Adrenal gland (tissue), 12 donors: ENCODE results near the gene C10orf67. TPM values are rescaled to one million over a fixed set of nuclear protein-coding genes. Genes with fewer than 3 reads are reported as not detected.

ENCODE experiments used
- DNase-seq, 7 donors: peaks; one replicate each; pipeline ENCODE4 v3.0.0-alpha.2; 2019 to 2020
- H3K27ac ChIP-seq, 5 donors: fragments of 200-600 bp; sonication (generic) in 4 of 5; 1 replicate in 3 of 5; 2 replicates in 2 of 5; pipeline versions ENCODE4 v1.5.1 to v1.8.0; 2016 to 2020; ENCODE audit warnings: mild to moderate bottlenecking in 1 of 5
- H3K27me3 ChIP-seq: fragments of 200-600 bp; 2 replicates; pipeline ENCODE4 v1.8.0; 2021
- H3K36me3 ChIP-seq, 2 donors: fragments of 200-600 bp; replicated peaks in 1 of 2; 1 replicate in 1 of 2; 2 replicates in 1 of 2; pipeline versions ENCODE4 v1.5.1 to v1.8.0; 2018 to 2022
- H3K4me1 ChIP-seq, 2 donors: fragments of 200-600 bp; replicated peaks in 1 of 2; 1 replicate in 1 of 2; 2 replicates in 1 of 2; pipeline versions ENCODE4 v1.5.1 to v1.8.0; 2018 to 2021
- H3K4me3 ChIP-seq, 4 donors: fragments of 200-600 bp; sonication (generic) in 3 of 4; one replicate each; pipeline ENCODE4 v1.5.1; 2016 to 2018
- H3K9me3 ChIP-seq, 3 donors: fragments of 200-600 bp; sonication (generic) in 1 of 3; replicated peaks in 1 of 3; 1 replicate in 2 of 3; 2 replicates in 1 of 3; pipeline versions ENCODE4 v1.5.1 to v1.8.0; 2016 to 2021
- CTCF ChIP-seq, 6 experiments: fragments of 450-650 bp in 4 of 6; fragments of 200-600 bp in 2 of 6; sonication (generic) in 1 of 6; IDR thresholded peaks; 1 replicate in 5 of 6; 2 replicates in 1 of 6; pipeline versions ENCODE4 v1.5.1 to v1.8.0; 2016 to 2021; ENCODE audit warnings: antibody characterized with exemption in 6 of 6, mild to moderate bottlenecking in 2 of 6, moderate library complexity in 1 of 6
- POLR2A ChIP-seq, 2 donors: fragments of 450-650 bp; IDR thresholded peaks; one replicate each; pipeline ENCODE4 v1.6.1; 2017; ENCODE audit warnings: antibody characterized with exemption in 2 of 2, mild to moderate bottlenecking in 2 of 2, moderate library complexity in 1 of 2
- WGBS, 4 donors: extraction: QIAGEN DNeasy Blood & Tissue Kit in 2 of 4; methylation state at CpG; one replicate each; pipeline versions ENCODE4 v1.1.5 to v1.1.7; 2013 to 2017; 5-methylcytosine and 5-hydroxymethylcytosine counted together
- intact Hi-C, 2 donors: fragments of 100-400 bp; cut with DNase I; formaldehyde crosslinking; loops; one replicate each; pipeline versions ENCODE4 v1.14.1 to v1.15.0; 2022 to 2023
- polyA plus RNA-seq, 3 donors: library from polyadenylated mRNA; stranded (reverse); fragments of 200-250 nt in 2 of 3; fragments of 350-450 nt in 1 of 3; fragmentation: Illumina TruSeq in 1 of 3; extraction: RNeasy Lipid Tissue Mini Kit (QIAGEN cat#74804) in 1 of 3; gene quantifications; one replicate each; pipeline ENCODE4 v1.2.3, GENCODE V29; 2013 to 2014
- total RNA-seq, 9 donors: library from RNA; depleted of rRNA in 4 of 9; stranded (reverse); fragments of >200 nt in 4 of 9; fragments of 120-200 nt in 1 of 9; fragmentation: NEBNext Ultra II Directional in 1 of 9; extraction: Animal tissue kit (Norgen Biotek cat#: 25700) in 1 of 9; gene quantifications; one replicate each; pipeline versions ENCODE4 v1.1.0 to v1.2.4, GENCODE V29; 2013 to 2023
- donor health status: healthy with polysubstance abuse.
- donor health status: Bipolar disorder and iron deficiency.
- donor health status: DM: yes; HTN: yes; CAD: no.
- donor health status: DM: no; HTN: no; CAD: no.
- donor health status: DM: no; HTN: no; CAD: no.
- donor health status: DM: yes; HTN: yes; CAD: no.

C10orf67 gene
- total and polyA plus RNA-seq, 12 donors = 0.03 to 0.50 (median 0.18) TPM; not detected in 6

DNA sequence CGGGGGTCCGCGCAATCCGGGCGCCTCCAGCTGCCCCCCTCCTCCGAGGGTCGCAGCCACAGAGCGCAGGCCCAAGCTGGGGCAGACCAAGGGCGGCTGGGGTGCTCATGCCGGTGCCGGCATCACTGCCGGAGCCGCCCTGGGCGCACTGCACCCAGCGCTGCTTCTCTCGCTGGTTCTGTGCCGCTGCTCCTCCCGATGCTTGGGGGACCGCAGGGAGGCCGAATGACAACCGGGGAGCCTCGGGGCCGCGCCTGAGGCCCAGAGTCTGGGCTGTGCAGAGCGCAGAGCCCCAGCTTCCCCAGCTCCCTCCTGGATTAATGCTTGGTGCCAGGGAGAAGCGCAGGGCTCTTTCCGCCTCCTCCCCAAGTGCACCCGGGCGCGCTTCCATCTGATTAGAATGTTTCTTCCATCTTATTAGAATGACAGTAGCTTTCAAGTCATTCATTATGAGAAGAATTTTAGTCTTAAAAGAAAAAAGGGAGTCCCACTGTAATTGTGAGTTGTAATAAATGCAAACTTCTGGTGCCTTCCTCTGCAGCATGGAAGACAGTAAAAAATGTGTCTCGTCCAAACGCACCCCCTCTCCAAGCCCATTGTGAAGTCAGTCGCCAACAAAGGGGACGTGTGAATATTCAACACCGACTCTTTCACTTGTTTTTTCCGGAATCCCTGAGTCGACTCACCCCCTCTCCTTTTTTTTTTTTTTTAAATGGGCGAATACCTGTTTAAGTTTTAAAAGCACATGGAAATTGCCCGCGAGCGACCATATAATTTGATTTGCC, 172.0 kb downstream of the C10orf67 start:
- intact Hi-C loops = no loop called here
- H3K4me3 ChIP-seq = no peak overlapping the region
- 1 to 7% (median 2%) methylated on average over 22 to 41 of the region's 41 CpGs for WGBS, 4 donors
- H3K36me3 ChIP-seq = no peaks in the 10 kb centered on the region
- H3K4me1 ChIP-seq = peaks cover 0 to 7% of the 10 kb centered on the region in 2 donors
- no peak for DNase-seq
- no peaks in the 10 kb centered on the region for H3K9me3 ChIP-seq
- TF ChIP-seq POLR2A (IDR thresholded peaks at IDR 0.05) = no peak
- no peak overlapping the region for H3K27ac ChIP-seq
- peaks cover 63% of the 10 kb centered on the region for H3K27me3 ChIP-seq

DNA sequence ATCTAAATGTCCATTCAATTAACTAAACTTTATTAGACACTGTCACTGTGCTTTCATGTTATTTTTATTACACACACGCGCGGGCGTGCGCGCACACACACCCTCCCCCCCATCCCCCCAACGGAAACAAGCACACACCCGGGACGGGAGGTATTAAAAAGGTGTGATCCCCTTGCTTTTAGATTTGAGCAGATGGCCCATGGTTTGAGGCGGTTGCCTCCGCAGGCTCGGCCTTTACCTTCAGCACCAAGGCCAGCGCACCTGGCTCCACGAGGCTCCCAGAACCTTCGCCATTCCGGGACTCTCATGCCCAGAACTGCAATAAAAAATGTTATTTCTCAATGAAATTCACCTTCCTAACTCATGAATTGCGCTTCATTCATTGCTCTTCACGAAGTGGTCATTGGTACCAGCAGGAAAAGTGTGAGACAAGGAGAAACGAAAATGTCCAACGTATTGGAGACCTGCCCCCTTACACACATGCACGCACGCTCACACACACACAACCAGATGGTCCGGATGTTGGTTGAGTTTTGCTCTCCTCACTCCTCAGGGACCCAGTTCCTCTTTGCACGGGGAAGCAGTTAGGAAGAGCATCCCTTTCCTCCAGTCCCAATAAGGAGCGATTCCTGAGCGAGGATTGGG, 173.2 kb downstream of the C10orf67 start:
- intact Hi-C loops = no loop called here

DNA sequence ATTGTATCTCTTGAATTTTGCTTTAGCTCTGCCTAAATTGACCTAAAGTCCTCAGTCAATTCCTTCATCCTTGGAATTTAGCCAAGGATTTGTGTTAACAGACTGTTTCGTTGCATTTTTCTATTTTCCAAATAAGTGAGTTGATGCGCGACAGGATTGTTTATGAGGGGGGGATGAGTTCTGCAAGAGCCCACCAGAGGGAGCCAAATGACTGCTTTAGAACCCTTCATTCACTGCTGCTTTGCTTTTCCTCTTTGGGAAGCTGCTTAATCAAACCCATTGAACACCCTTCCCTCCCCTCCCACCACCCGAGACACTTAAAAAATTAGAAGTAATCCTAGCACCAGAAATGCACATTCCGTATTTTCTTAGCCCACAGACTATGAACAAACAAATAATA, 186.2 kb downstream of the C10orf67 start:
- Histone ChIP-seq H3K36me3 (no peaks in the 10 kb centered on the region), H3K4me1 (peaks cover 0 to 7% of the 10 kb centered on the region in 2 donors), H3K4me3 (no peak overlapping the region), H3K27me3 (no peaks in the 10 kb centered on the region), H3K27ac (no peak overlapping the region), H3K9me3 (no peaks in the 10 kb centered on the region)
- TF ChIP-seq CTCF (IDR thresholded peaks at IDR 0.05) = peak; percentile 58 to 80 (median 77)
- no peak for TF ChIP-seq POLR2A (IDR thresholded peaks at IDR 0.05)
- 1 to 5% (median 3%) methylated on average over 5 of the region's 5 CpGs for WGBS, 4 donors
- peak in 6 of 7 donors; percentile 41 to 72 (median 52) for DNase-seq
- intact Hi-C loops = no loop called here

More for the DNA sequence above, 173.2 kb downstream of the C10orf67 start:
- Histone ChIP-seq H3K36me3 (no peaks in the 10 kb centered on the region), H3K4me1 (peaks cover 0 to 7% of the 10 kb centered on the region in 2 donors), H3K27ac (no peak overlapping the region), H3K27me3 (peaks cover 61% of the 10 kb centered on the region), H3K9me3 (no peaks in the 10 kb centered on the region), H3K4me3 (no peak overlapping the region)
- WGBS, 4 donors = 10 to 12% (median 11%) methylated on average over 25 to 26 of the region's 26 CpGs
- DNase-seq = peak in 5 of 7 donors; percentile 15 to 32 (median 26)
- TF ChIP-seq CTCF (IDR thresholded peaks at IDR 0.05) = no peak
- no peak for TF ChIP-seq POLR2A (IDR thresholded peaks at IDR 0.05)

- Histone ChIP-seq H3K4me3 (no peak overlapping the region), H3K9me3 (no peaks in the 10 kb centered on the region), H3K36me3 (no peaks in the 10 kb centered on the region), H3K4me1 (peaks cover 0 to 7% of the 10 kb centered on the region in 2 donors), H3K27me3 (no peaks in the 10 kb centered on the region), H3K27ac (no peak overlapping the region)
- 35 to 45% (median 41%) methylated on average over 11 to 12 of the region's 12 CpGs for WGBS, 4 donors
- intact Hi-C loops = no loop called here
- peak in 5 of 7 donors; percentile 23 to 51 (median 34) for DNase-seq
- TF ChIP-seq CTCF (IDR thresholded peaks at IDR 0.05) (no peak), POLR2A (IDR thresholded peaks at IDR 0.05) (no peak)
Measured at GRCh38 chr10:23157691-23158369, 186.8 kb downstream of the C10orf67 start.
